H1 (cell line): ENCODE results near the gene DCTPP1. TPM values are rescaled to one million over a fixed set of nuclear protein-coding genes. Genes with fewer than 3 reads are reported as not detected.

Experiments
- BCL11A ChIP-seq, 2 experiments: IDR thresholded peaks; one replicate each; pipeline ENCODE4 v1.6.1; 2011; ENCODE audit warnings: low read depth in 2 of 2, low read length in 2 of 2, mild to moderate bottlenecking in 2 of 2
- FOSL1 ChIP-seq: IDR thresholded peaks from 2 replicates; pipeline ENCODE4 v1.6.1; 2011; ENCODE audit warnings: mild to moderate bottlenecking, low read depth, low read length, moderate library complexity; ENCODE audit not compliant: insufficient read depth
- JUN ChIP-seq: IDR thresholded peaks from 2 replicates; pipeline ENCODE4 v1.6.1; 2011; ENCODE audit warnings: low read depth, mild to moderate bottlenecking, improper control_type of control experiment, low read length
- MAFK ChIP-seq: IDR thresholded peaks from 2 replicates; pipeline ENCODE4 v1.6.1; 2012; ENCODE audit warnings: low read depth, mild to moderate bottlenecking, improper control_type of control experiment, low read length
- PHF8 ChIP-seq: fragments of 200-600 bp; sonication (generic); conservative IDR thresholded peaks from 2 replicates; pipeline ENCODE4 v1.7.1; 2012; ENCODE audit warnings: low read depth, mild to moderate bottlenecking, inconsistent platforms, low read length, moderate library complexity
- RNF2 ChIP-seq: fragments of 200-900, 300-1000 bp; sonication (generic); IDR thresholded peaks from 2 replicates; pipeline ENCODE4 v1.7.1; 2016; ENCODE audit warnings: borderline replicate concordance, low read depth, mild to moderate bottlenecking, antibody characterized with exemption, low read length; ENCODE audit not compliant: poor library complexity, severe bottlenecking; ENCODE audit errors: missing control alignments
- RXRA ChIP-seq: IDR thresholded peaks from 2 replicates; pipeline ENCODE4 v1.6.1; 2011; ENCODE audit warnings: low read depth, mild to moderate bottlenecking, low read length, moderate library complexity; ENCODE audit not compliant: insufficient read depth
- SP1 ChIP-seq: IDR thresholded peaks from 2 replicates; pipeline ENCODE4 v1.6.1; 2011; ENCODE audit warnings: low read depth, low read length
- SUZ12 ChIP-seq: fragments of 200-600 bp; sonication (generic); IDR thresholded peaks from 2 replicates; pipeline ENCODE4 v1.6.1; 2012; ENCODE audit warnings: mild to moderate bottlenecking, inconsistent platforms, low read length, moderate library complexity, mixed read lengths
- YY1 ChIP-seq: IDR thresholded peaks from 2 replicates; pipeline ENCODE4 v1.6.1; 2011; ENCODE audit warnings: low read depth, mild to moderate bottlenecking, low read length
- polyA plus RNA-seq, 7 experiments: library from polyadenylated mRNA; depleted of rRNA in 3 of 7; stranded (reverse) in 5 of 7; unstranded in 2 of 7; fragments of >200 nt in 5 of 7; fragments of 200-250 nt in 2 of 7; gene quantifications; 1 replicate in 5 of 7; 2 replicates in 1 of 7; 4 replicates in 1 of 7; pipeline versions ENCODE4 v1.2.1 to v1.2.3, GENCODE V29; 2011 to 2013; ENCODE audit warnings: missing spikeins in 2 of 7, mixed read lengths in 2 of 7
- total RNA-seq: library from RNA; stranded (reverse); fragmentation: NEBNext Ultra II Directional; extraction: Animal tissue kit (Norgen Biotek cat#: 25700); gene quantifications from 2 replicates; pipeline ENCODE4 v1.2.1, GENCODE V29; 2021

DCTPP1 gene
- total and polyA plus RNA-seq, 2 of the 8 experiments (the other 6 are each of a cell fraction or from before 2014, with no cell fraction given) = 94.5 to 103 TPM

DNA sequence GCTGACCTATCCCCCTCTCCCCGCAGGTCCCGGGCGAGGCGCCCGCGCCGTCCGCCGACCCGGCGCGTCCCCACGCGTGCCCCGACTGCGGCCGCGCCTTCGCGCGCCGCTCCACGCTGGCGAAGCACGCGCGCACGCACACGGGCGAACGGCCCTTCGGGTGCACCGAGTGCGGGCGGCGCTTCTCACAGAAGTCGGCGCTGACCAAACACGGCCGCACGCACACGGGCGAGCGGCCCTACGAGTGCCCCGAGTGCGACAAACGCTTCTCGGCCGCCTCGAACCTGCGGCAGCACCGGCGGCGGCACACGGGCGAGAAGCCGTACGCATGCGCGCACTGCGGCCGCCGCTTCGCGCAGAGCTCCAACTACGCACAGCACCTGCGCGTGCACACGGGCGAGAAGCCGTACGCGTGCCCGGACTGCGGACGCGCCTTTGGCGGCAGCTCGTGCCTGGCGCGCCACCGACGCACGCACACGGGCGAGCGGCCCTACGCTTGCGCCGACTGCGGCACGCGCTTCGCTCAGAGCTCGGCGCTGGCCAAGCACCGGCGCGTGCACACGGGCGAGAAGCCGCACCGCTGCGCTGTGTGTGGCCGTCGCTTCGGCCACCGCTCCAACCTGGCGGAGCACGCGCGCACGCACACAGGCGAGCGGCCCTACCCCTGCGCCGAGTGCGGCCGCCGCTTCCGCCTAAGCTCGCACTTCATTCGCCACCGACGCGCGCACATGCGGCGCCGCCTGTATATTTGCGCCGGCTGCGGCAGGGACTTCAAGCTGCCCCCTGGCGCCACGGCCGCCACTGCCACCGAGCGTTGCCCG lies 12.1 kb downstream of the DCTPP1 start (continued):
- no peak for TF ChIP-seq JUN
- no peak for TF ChIP-seq RNF2
- no peak for TF ChIP-seq MAFK
- no peak for TF ChIP-seq RXRA
- TF ChIP-seq PHF8 = peak; percentile 11; the same call in 1 of the 2 replicates
- TF ChIP-seq SUZ12 = no peak
- TF ChIP-seq BCL11A (IDR thresholded peaks at IDR 0.05; ENCODE audit: low read depth in 2 of 2, low read length in 2 of 2) = no peak
- TF ChIP-seq FOSL1 = no peak
- TF ChIP-seq SP1 = no peak
- no peak for TF ChIP-seq YY1
- TF ChIP-seq, all 59 proteins: peak for 14
